HT-29 (cell line): ENCODE measurements around the gene CARD9. TPM values are rescaled to one million over a fixed set of nuclear protein-coding genes. Genes with fewer than 3 reads are reported as not detected.
A peak's percentile ranks its signal among the peaks of the same experiment; 100 is the strongest.

ENCODE experiments used
- DNase-seq: peaks from one replicate; pipeline ENCODE4 v3.0.0-alpha.2; 2015; ENCODE audit warnings: low spot score
- total RNA-seq: library from RNA; depleted of rRNA; stranded (reverse); fragments of >200 nt; shearing (Covaris generic); gene quantifications from 2 replicates; pipeline ENCODE4 v1.2.3, GENCODE V29; 2014

Gene CARD9
- total RNA-seq, 1 experiment from 2014 or later = 98.9 TPM

GRCh38 chr9:136402067-136402466 lies 28.6 kb upstream of the CARD9 start:
- no peak for DNase-seq

- no peak for DNase-seq
Observed at GRCh38 chr9:136401173-136401922, 27.9 kb upstream of the CARD9 start.

- peak; percentile 93 for DNase-seq
Observed at GRCh38 chr9:136400038-136400834, 26.8 kb upstream of the CARD9 start, which contains the start of gene SNAPC4. SNAPC4 (minus strand) TSS chr9:136400170; CDS start chr9:136398428, 1,742 bp downstream.

- peak; percentile 22 for DNase-seq
Observed at GRCh38 chr9:136399176-136400037, 25.9 kb upstream of the CARD9 start.

- DNase-seq = no peak
Observed at GRCh38 chr9:136398286-136398685, 24.8 kb upstream of the CARD9 start.

GRCh38 chr9:136397643-136398042 lies 24.2 kb upstream of the CARD9 start:
- DNase-seq = no peak

GRCh38 chr9:136396219-136396515 lies 22.7 kb upstream of the CARD9 start:
- no peak for DNase-seq

- DNase-seq = no peak
Observed at GRCh38 chr9:136395345-136396218, 22.1 kb upstream of the CARD9 start.

GRCh38 chr9:136395020-136395340 lies 21.5 kb upstream of the CARD9 start:
- no peak for DNase-seq

GRCh38 chr9:136394312-136395019 lies 21.0 kb upstream of the CARD9 start:
- no peak for DNase-seq

GRCh38 chr9:136393531-136393930 lies 20.1 kb upstream of the CARD9 start:
- no peak for DNase-seq

GRCh38 chr9:136392538-136393449 lies 19.3 kb upstream of the CARD9 start:
- no peak for DNase-seq

- no peak for DNase-seq
Observed at GRCh38 chr9:136391737-136392537, 18.5 kb upstream of the CARD9 start.

GRCh38 chr9:136389396-136389795 lies 15.9 kb upstream of the CARD9 start:
- DNase-seq = no peak

GRCh38 chr9:136387217-136387616 lies 13.7 kb upstream of the CARD9 start:
- DNase-seq = no peak

GRCh38 chr9:136386018-136386417 lies 12.5 kb upstream of the CARD9 start:
- DNase-seq = no peak

- no peak for DNase-seq
Observed at GRCh38 chr9:136385015-136385414, 11.5 kb upstream of the CARD9 start.

GRCh38 chr9:136383436-136383835 lies 10.0 kb upstream of the CARD9 start:
- DNase-seq = no peak
